ENCODE results near the gene IL20.

Gene IL20

DNA sequence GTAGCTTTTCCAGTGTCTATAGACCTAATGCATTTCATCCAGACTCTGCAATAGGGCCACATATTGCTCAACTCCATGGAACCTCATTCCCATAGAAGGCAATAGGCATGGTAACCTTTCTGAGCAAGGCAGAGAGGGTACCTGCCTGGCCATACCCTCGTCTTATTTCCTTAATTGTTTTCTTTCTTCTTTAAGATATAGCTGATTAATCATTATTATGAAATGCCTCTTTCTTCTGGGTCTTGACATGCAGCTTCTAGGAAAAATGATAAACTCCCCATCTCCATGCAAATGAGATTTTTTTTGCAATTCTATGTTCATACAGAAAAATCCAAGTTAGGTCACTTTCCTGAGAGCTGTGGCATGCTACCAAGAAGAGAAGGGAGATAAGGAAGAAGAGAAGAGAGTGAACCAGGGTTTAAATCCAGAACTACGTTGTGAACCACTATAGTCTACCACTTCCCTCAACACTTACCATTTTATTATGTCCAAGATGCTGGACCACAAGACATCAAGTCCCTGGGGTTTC, 33.0 kb upstream of the IL20 start:
- Histone ChIP-seq H3K4me3 (ENCODE audit: low read length) (no peak overlapping the region), H3K9me3 (ENCODE audit: control insufficient read depth, low read depth, low read length) (no peaks in the 10 kb centered on the region), H3K36me3 (ENCODE audit: control insufficient read depth, low read depth, low read length) (no peaks in the 10 kb centered on the region), H3K9ac (ENCODE audit: low read length) (no peak overlapping the region), H3K27me3 (ENCODE audit: control insufficient read depth, insufficient read depth, low read length) (no peaks in the 10 kb centered on the region), H3K4me1 (ENCODE audit: control insufficient read depth, low read depth, low read length) (no peaks in the 10 kb centered on the region), H3K27ac (ENCODE audit: low read length) (no peak overlapping the region)

- H3K9me3 ChIP-seq (ENCODE audit: control insufficient read depth, low read depth, low read length) = no peaks in the 10 kb centered on the region
- H3K27me3 ChIP-seq (ENCODE audit: control insufficient read depth, insufficient read depth, low read length) = no peaks in the 10 kb centered on the region
- no peak overlapping the region for H3K9ac ChIP-seq (ENCODE audit: low read length)
- no peaks in the 10 kb centered on the region for H3K4me1 ChIP-seq (ENCODE audit: control insufficient read depth, low read depth, low read length)
- no peak overlapping the region for H3K4me3 ChIP-seq (ENCODE audit: low read length)
- H3K36me3 ChIP-seq (ENCODE audit: control insufficient read depth, low read depth, low read length) = no peaks in the 10 kb centered on the region
- no peak overlapping the region for H3K27ac ChIP-seq (ENCODE audit: low read length)
Observed at GRCh38 chr1:206833106-206833680, 32.2 kb upstream of the IL20 start.

DNA sequence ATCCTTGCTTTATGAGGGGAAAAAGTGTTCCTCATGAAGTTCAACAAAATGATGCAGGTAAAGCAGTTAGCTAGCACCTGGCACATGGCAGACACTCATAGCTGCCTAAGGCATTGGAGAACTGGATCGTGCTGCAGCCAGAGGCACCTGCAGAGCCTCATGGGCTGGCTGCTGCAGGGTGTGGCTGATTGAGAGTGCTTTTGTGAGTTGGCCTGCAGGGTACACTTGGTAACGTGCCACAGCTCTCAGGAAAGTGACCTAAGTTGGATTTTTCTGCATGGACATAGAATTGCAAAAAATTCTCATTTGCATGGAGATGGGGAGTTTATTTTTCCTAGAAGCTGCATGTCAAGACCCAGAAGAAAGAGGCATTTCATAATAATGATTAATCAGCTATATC, 31.6 kb upstream of the IL20 start:
- no peaks in the 10 kb centered on the region for H3K36me3 ChIP-seq (ENCODE audit: control insufficient read depth, low read depth, low read length)
- H3K27ac ChIP-seq (ENCODE audit: low read length) = no peak overlapping the region
- H3K9ac ChIP-seq (ENCODE audit: low read length) = no peak overlapping the region
- no peaks in the 10 kb centered on the region for H3K4me1 ChIP-seq (ENCODE audit: control insufficient read depth, low read depth, low read length)
- no peaks in the 10 kb centered on the region for H3K9me3 ChIP-seq (ENCODE audit: control insufficient read depth, low read depth, low read length)
- no peaks in the 10 kb centered on the region for H3K27me3 ChIP-seq (ENCODE audit: control insufficient read depth, insufficient read depth, low read length)
- no peak overlapping the region for H3K4me3 ChIP-seq (ENCODE audit: low read length)

GRCh38 chr1:206834217-206834616, 31.2 kb upstream of the IL20 start:
- Histone ChIP-seq H3K27me3 (ENCODE audit: control insufficient read depth, insufficient read depth, low read length) (no peaks in the 10 kb centered on the region), H3K4me1 (ENCODE audit: control insufficient read depth, low read depth, low read length) (no peaks in the 10 kb centered on the region), H3K36me3 (ENCODE audit: control insufficient read depth, low read depth, low read length) (no peaks in the 10 kb centered on the region), H3K27ac (ENCODE audit: low read length) (no peak overlapping the region), H3K9me3 (ENCODE audit: control insufficient read depth, low read depth, low read length) (no peaks in the 10 kb centered on the region), H3K9ac (ENCODE audit: low read length) (no peak overlapping the region), H3K4me3 (ENCODE audit: low read length) (no peak overlapping the region)

- H3K4me3 ChIP-seq (ENCODE audit: low read length) = no peak overlapping the region
- no peaks in the 10 kb centered on the region for H3K9me3 ChIP-seq (ENCODE audit: control insufficient read depth, low read depth, low read length)
- H3K27me3 ChIP-seq (ENCODE audit: control insufficient read depth, insufficient read depth, low read length) = no peaks in the 10 kb centered on the region
- no peaks in the 10 kb centered on the region for H3K4me1 ChIP-seq (ENCODE audit: control insufficient read depth, low read depth, low read length)
- no peak overlapping the region for H3K27ac ChIP-seq (ENCODE audit: low read length)
- H3K36me3 ChIP-seq (ENCODE audit: control insufficient read depth, low read depth, low read length) = no peaks in the 10 kb centered on the region
- H3K9ac ChIP-seq (ENCODE audit: low read length) = no peak overlapping the region
Observed at GRCh38 chr1:206834711-206835110, 30.7 kb upstream of the IL20 start.

GRCh38 chr1:206835186-206835585, 30.2 kb upstream of the IL20 start:
- Histone ChIP-seq H3K9me3 (ENCODE audit: control insufficient read depth, low read depth, low read length) (no peaks in the 10 kb centered on the region), H3K27me3 (ENCODE audit: control insufficient read depth, insufficient read depth, low read length) (no peaks in the 10 kb centered on the region), H3K4me3 (ENCODE audit: low read length) (no peak overlapping the region), H3K27ac (ENCODE audit: low read length) (no peak overlapping the region), H3K9ac (ENCODE audit: low read length) (no peak overlapping the region), H3K36me3 (ENCODE audit: control insufficient read depth, low read depth, low read length) (no peaks in the 10 kb centered on the region), H3K4me1 (ENCODE audit: control insufficient read depth, low read depth, low read length) (no peaks in the 10 kb centered on the region)

- Histone ChIP-seq H3K27ac (ENCODE audit: low read length) (no peak overlapping the region), H3K36me3 (ENCODE audit: control insufficient read depth, low read depth, low read length) (no peaks in the 10 kb centered on the region), H3K4me3 (ENCODE audit: low read length) (no peak overlapping the region), H3K9me3 (ENCODE audit: control insufficient read depth, low read depth, low read length) (no peaks in the 10 kb centered on the region), H3K9ac (ENCODE audit: low read length) (no peak overlapping the region), H3K27me3 (ENCODE audit: control insufficient read depth, insufficient read depth, low read length) (no peaks in the 10 kb centered on the region), H3K4me1 (ENCODE audit: control insufficient read depth, low read depth, low read length) (no peaks in the 10 kb centered on the region)
Observed at GRCh38 chr1:206836111-206836510, 29.3 kb upstream of the IL20 start.

GRCh38 chr1:206839006-206839560, 26.3 kb upstream of the IL20 start:
- Histone ChIP-seq H3K27ac (ENCODE audit: low read length) (no peak overlapping the region), H3K27me3 (ENCODE audit: control insufficient read depth, insufficient read depth, low read length) (no peaks in the 10 kb centered on the region)

DNA sequence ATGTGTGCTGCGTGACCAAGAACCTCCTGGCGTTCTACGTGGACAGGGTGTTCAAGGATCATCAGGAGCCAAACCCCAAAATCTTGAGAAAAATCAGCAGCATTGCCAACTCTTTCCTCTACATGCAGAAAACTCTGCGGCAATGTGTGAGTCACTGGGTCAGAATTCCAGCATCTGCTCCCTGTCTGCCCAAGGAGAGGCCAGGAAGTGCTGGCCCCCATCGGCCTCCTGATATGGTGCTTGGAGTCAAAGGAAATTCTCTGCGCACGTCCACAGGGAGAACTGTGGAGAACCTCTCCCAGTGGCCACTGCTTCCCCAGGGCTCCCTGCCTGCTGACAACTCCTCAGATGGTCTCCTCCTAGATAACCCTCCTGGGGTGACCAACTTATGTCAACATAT, 25.6 kb upstream of the IL20 start:
- no peaks in the 10 kb centered on the region for H3K27me3 ChIP-seq (ENCODE audit: control insufficient read depth, insufficient read depth, low read length)
- H3K4me1 ChIP-seq (ENCODE audit: control insufficient read depth, low read depth, low read length) = no peaks in the 10 kb centered on the region
- no peaks in the 10 kb centered on the region for H3K36me3 ChIP-seq (ENCODE audit: control insufficient read depth, low read depth, low read length)
- no peak overlapping the region for H3K9ac ChIP-seq (ENCODE audit: low read length)
- no peaks in the 10 kb centered on the region for H3K9me3 ChIP-seq (ENCODE audit: control insufficient read depth, low read depth, low read length)
- H3K27ac ChIP-seq (ENCODE audit: low read length) = no peak overlapping the region
- H3K4me3 ChIP-seq (ENCODE audit: low read length) = no peak overlapping the region

More at GRCh38 chr1:206839006-206839560, 26.3 kb upstream of the IL20 start:
- Histone ChIP-seq H3K36me3 (ENCODE audit: control insufficient read depth, low read depth, low read length) (no peaks in the 10 kb centered on the region), H3K4me1 (ENCODE audit: control insufficient read depth, low read depth, low read length) (no peaks in the 10 kb centered on the region), H3K4me3 (ENCODE audit: low read length) (no peak overlapping the region), H3K9ac (ENCODE audit: low read length) (no peak overlapping the region), H3K9me3 (ENCODE audit: control insufficient read depth, low read depth, low read length) (no peaks in the 10 kb centered on the region)

- no peak overlapping the region for H3K4me3 ChIP-seq (ENCODE audit: low read length)
- H3K27me3 ChIP-seq (ENCODE audit: control insufficient read depth, insufficient read depth, low read length) = no peaks in the 10 kb centered on the region
- no peaks in the 10 kb centered on the region for H3K9me3 ChIP-seq (ENCODE audit: control insufficient read depth, low read depth, low read length)
- no peaks in the 10 kb centered on the region for H3K4me1 ChIP-seq (ENCODE audit: control insufficient read depth, low read depth, low read length)
- no peak overlapping the region for H3K9ac ChIP-seq (ENCODE audit: low read length)
- H3K27ac ChIP-seq (ENCODE audit: low read length) = no peak overlapping the region
- H3K36me3 ChIP-seq (ENCODE audit: control insufficient read depth, low read depth, low read length) = no peaks in the 10 kb centered on the region
Observed at GRCh38 chr1:206841609-206842323, 23.7 kb upstream of the IL20 start.

DNA sequence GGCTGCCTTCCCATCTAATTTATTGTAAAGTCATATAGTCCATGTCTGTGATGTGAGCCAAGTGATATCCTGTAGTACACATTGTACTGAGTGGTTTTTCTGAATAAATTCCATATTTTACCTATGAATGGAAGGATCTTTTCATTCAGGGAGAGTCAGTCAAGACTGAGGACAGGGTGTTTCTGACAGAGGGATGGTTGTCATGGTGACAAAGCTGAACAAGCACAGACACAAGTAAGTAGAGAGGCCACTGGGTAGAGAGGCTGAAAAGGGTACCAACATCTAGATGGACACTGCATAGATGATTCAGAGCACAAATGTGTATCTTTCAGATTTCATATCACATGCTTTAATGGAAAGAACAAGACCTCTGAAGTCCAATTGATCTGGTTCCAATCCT, 22.6 kb upstream of the IL20 start:
- no peaks in the 10 kb centered on the region for H3K27me3 ChIP-seq (ENCODE audit: control insufficient read depth, insufficient read depth, low read length)
- H3K4me3 ChIP-seq (ENCODE audit: low read length) = no peak overlapping the region
- no peak overlapping the region for H3K27ac ChIP-seq (ENCODE audit: low read length)
- H3K9me3 ChIP-seq (ENCODE audit: control insufficient read depth, low read depth, low read length) = no peaks in the 10 kb centered on the region
- H3K4me1 ChIP-seq (ENCODE audit: control insufficient read depth, low read depth, low read length) = no peaks in the 10 kb centered on the region
- no peak overlapping the region for H3K9ac ChIP-seq (ENCODE audit: low read length)
- H3K36me3 ChIP-seq (ENCODE audit: control insufficient read depth, low read depth, low read length) = no peaks in the 10 kb centered on the region

GRCh38 chr1:206843626-206844025, 21.8 kb upstream of the IL20 start:
- Histone ChIP-seq H3K36me3 (ENCODE audit: control insufficient read depth, low read depth, low read length) (no peaks in the 10 kb centered on the region), H3K4me1 (ENCODE audit: control insufficient read depth, low read depth, low read length) (no peaks in the 10 kb centered on the region), H3K4me3 (ENCODE audit: low read length) (no peak overlapping the region), H3K9ac (ENCODE audit: low read length) (no peak overlapping the region), H3K9me3 (ENCODE audit: control insufficient read depth, low read depth, low read length) (no peaks in the 10 kb centered on the region), H3K27ac (ENCODE audit: low read length) (no peak overlapping the region), H3K27me3 (ENCODE audit: control insufficient read depth, insufficient read depth, low read length) (no peaks in the 10 kb centered on the region)
